ENCODE data around the gene GLIS1. TPM values are rescaled to one million over a fixed set of nuclear protein-coding genes. Genes with fewer than 3 reads are reported as not detected.

Gene GLIS1
- polyA plus RNA-seq, 3 donors from 2014 or later, result not detected

GRCh38 chr1:53600001-53600400 is 139.0 kb downstream of the GLIS1 start:
- H3K27ac Mint-ChIP-seq, result peak overlapping the region in 1 of 6 donors; percentile 78
- H3K27me3 Mint-ChIP-seq (ENCODE audit: low read depth in 3 of 3), result peaks cover 0 to 11% (median 3%) of the 10 kb centered on the region in 3 donors
- H3K4me3 Mint-ChIP-seq, result peak overlapping the region in 2 of 5 donors; percentile 7 to 35
- H3K9me3 Mint-ChIP-seq, result no peaks in the 10 kb centered on the region
- peaks cover 27 to 35% of the 10 kb centered on the region in 2 donors for H3K4me1 Mint-ChIP-seq
- DNase-seq, result no peak
- H3K36me3 Mint-ChIP-seq, result no peaks in the 10 kb centered on the region

GRCh38 chr1:53599481-53599880 is 139.5 kb downstream of the GLIS1 start:
- peaks cover 0 to 11% (median 4%) of the 10 kb centered on the region in 3 donors for H3K27me3 Mint-ChIP-seq (ENCODE audit: low read depth in 3 of 3)
- H3K4me1 Mint-ChIP-seq, result peaks cover 27 to 35% of the 10 kb centered on the region in 2 donors
- DNase-seq, result no peak
- H3K4me3 Mint-ChIP-seq, result no peak overlapping the region
- H3K27ac Mint-ChIP-seq, result peak overlapping the region in 2 of 6 donors; percentile 7 to 26
- no peaks in the 10 kb centered on the region for H3K36me3 Mint-ChIP-seq
- no peaks in the 10 kb centered on the region for H3K9me3 Mint-ChIP-seq

GRCh38 chr1:53598966-53599365 is 140.0 kb downstream of the GLIS1 start:
- H3K36me3 Mint-ChIP-seq, result no peaks in the 10 kb centered on the region
- peaks cover 0 to 11% (median 4%) of the 10 kb centered on the region in 3 donors for H3K27me3 Mint-ChIP-seq (ENCODE audit: low read depth in 3 of 3)
- peaks cover 26 to 30% of the 10 kb centered on the region in 2 donors for H3K4me1 Mint-ChIP-seq
- H3K27ac Mint-ChIP-seq, result peak overlapping the region in 2 of 6 donors; percentile 7 to 26
- no peak overlapping the region for H3K4me3 Mint-ChIP-seq
- DNase-seq, result no peak
- H3K9me3 Mint-ChIP-seq, result no peaks in the 10 kb centered on the region

GRCh38 chr1:53595906-53596305 is 143.1 kb downstream of the GLIS1 start:
- H3K27me3 Mint-ChIP-seq (ENCODE audit: low read depth in 3 of 3), result peaks cover 0 to 7% (median 4%) of the 10 kb centered on the region in 3 donors
- H3K9me3 Mint-ChIP-seq, result no peaks in the 10 kb centered on the region
- H3K27ac Mint-ChIP-seq, result no peak overlapping the region
- DNase-seq, result no peak
- H3K36me3 Mint-ChIP-seq, result no peaks in the 10 kb centered on the region
- no peak overlapping the region for H3K4me3 Mint-ChIP-seq
- H3K4me1 Mint-ChIP-seq, result peaks cover 16 to 19% of the 10 kb centered on the region in 2 donors

- DNase-seq, result no peak
- Mint-ChIP-seq H3K36me3 (no peaks in the 10 kb centered on the region), H3K4me1 (peaks cover 2 to 5% of the 10 kb centered on the region in 2 donors), H3K4me3 (no peak overlapping the region), H3K9me3 (no peaks in the 10 kb centered on the region), H3K27me3 (ENCODE audit: low read depth in 3 of 3) (peaks cover 0 to 6% (median 1%) of the 10 kb centered on the region in 3 donors), H3K27ac (no peak overlapping the region)
Observed at GRCh38 chr1:53594391-53595180, 144.4 kb downstream of the GLIS1 start.

GRCh38 chr1:53593758-53594380 is 145.1 kb downstream of the GLIS1 start:
- no peaks in the 10 kb centered on the region for H3K4me1 Mint-ChIP-seq
- no peak overlapping the region for H3K27ac Mint-ChIP-seq
- no peaks in the 10 kb centered on the region for H3K9me3 Mint-ChIP-seq
- no peak overlapping the region for H3K4me3 Mint-ChIP-seq
- H3K36me3 Mint-ChIP-seq, result no peaks in the 10 kb centered on the region
- peaks cover 0 to 6% (median 1%) of the 10 kb centered on the region in 3 donors for H3K27me3 Mint-ChIP-seq (ENCODE audit: low read depth in 3 of 3)
- peak in 2 of 3 donors; percentile 21 to 25 for DNase-seq

GRCh38 chr1:53592985-53593757 is 145.8 kb downstream of the GLIS1 start:
- Mint-ChIP-seq H3K9me3 (no peaks in the 10 kb centered on the region), H3K4me3 (no peak overlapping the region), H3K4me1 (no peaks in the 10 kb centered on the region), H3K36me3 (no peaks in the 10 kb centered on the region), H3K27ac (no peak overlapping the region), H3K27me3 (ENCODE audit: low read depth in 3 of 3) (peaks cover 1 to 6% (median 3%) of the 10 kb centered on the region in 3 donors)
- no peak for DNase-seq

GRCh38 chr1:53592521-53592982 is 146.4 kb downstream of the GLIS1 start:
- Mint-ChIP-seq H3K4me1 (no peaks in the 10 kb centered on the region), H3K27ac (no peak overlapping the region), H3K4me3 (no peak overlapping the region), H3K27me3 (ENCODE audit: low read depth in 3 of 3) (peaks cover 3 to 9% (median 3%) of the 10 kb centered on the region in 3 donors), H3K36me3 (no peaks in the 10 kb centered on the region), H3K9me3 (no peaks in the 10 kb centered on the region)
- DNase-seq, result no peak

GRCh38 chr1:53591924-53592323 is 147.0 kb downstream of the GLIS1 start:
- Mint-ChIP-seq H3K27me3 (ENCODE audit: low read depth in 3 of 3) (peaks cover 3 to 7% (median 3%) of the 10 kb centered on the region in 3 donors), H3K4me1 (no peaks in the 10 kb centered on the region), H3K9me3 (no peaks in the 10 kb centered on the region), H3K27ac (no peak overlapping the region), H3K36me3 (no peaks in the 10 kb centered on the region), H3K4me3 (no peak overlapping the region)
- no peak for DNase-seq

- peaks cover 3 to 8% of the 10 kb centered on the region in 2 donors for H3K4me1 Mint-ChIP-seq
- no peak for DNase-seq
- H3K27me3 Mint-ChIP-seq (ENCODE audit: low read depth in 3 of 3), result peaks cover 3 to 12% (median 6%) of the 10 kb centered on the region in 3 donors
- no peak overlapping the region for H3K4me3 Mint-ChIP-seq
- no peaks in the 10 kb centered on the region for H3K9me3 Mint-ChIP-seq
- H3K36me3 Mint-ChIP-seq, result no peaks in the 10 kb centered on the region
- peak overlapping the region in 1 of 6 donors; percentile 5 for H3K27ac Mint-ChIP-seq
Observed at GRCh38 chr1:53590531-53591515, 148.1 kb downstream of the GLIS1 start.

GRCh38 chr1:53590104-53590503 is 148.9 kb downstream of the GLIS1 start:
- no peak for DNase-seq
- peaks cover 3 to 16% (median 6%) of the 10 kb centered on the region in 3 donors for H3K27me3 Mint-ChIP-seq (ENCODE audit: low read depth in 3 of 3)
- H3K36me3 Mint-ChIP-seq, result no peaks in the 10 kb centered on the region
- H3K9me3 Mint-ChIP-seq, result no peaks in the 10 kb centered on the region
- H3K4me1 Mint-ChIP-seq, result peaks cover 11 to 16% of the 10 kb centered on the region in 2 donors
- no peak overlapping the region for H3K4me3 Mint-ChIP-seq
- peak overlapping the region in 1 of 6 donors; percentile 10 for H3K27ac Mint-ChIP-seq

GRCh38 chr1:53589043-53589887 is 149.7 kb downstream of the GLIS1 start:
- no peaks in the 10 kb centered on the region for H3K9me3 Mint-ChIP-seq
- no peaks in the 10 kb centered on the region for H3K36me3 Mint-ChIP-seq
- peaks cover 19 to 24% of the 10 kb centered on the region in 2 donors for H3K4me1 Mint-ChIP-seq
- H3K27me3 Mint-ChIP-seq (ENCODE audit: low read depth in 3 of 3), result peaks cover 3 to 21% (median 9%) of the 10 kb centered on the region in 3 donors
- no peak for DNase-seq
- peak overlapping the region in 3 of 6 donors; percentile 41 to 92 (median 60) for H3K27ac Mint-ChIP-seq
- H3K4me3 Mint-ChIP-seq, result no peak overlapping the region
